Skeletal muscle tissue (tissue), 4 donors: ENCODE data around the gene KIAA0753. TPM values are rescaled to one million over a fixed set of nuclear protein-coding genes. Genes with fewer than 3 reads are reported as not detected.
"Not testable (repeated sequence)": the region's sequence is repeated elsewhere in the genome, so short reads cannot be mapped to it uniquely, and the experiment has no call there.

Experiments used
- H3K27ac ChIP-seq: one replicate; pipeline ENCODE4 v1.7.0; 2013; ENCODE audit warnings: mild to moderate bottlenecking, low read depth, low read length, inconsistent platforms
- H3K27me3 ChIP-seq, 3 donors: one replicate each; pipeline ENCODE4 v1.7.0; 2013; ENCODE audit warnings: low read length in 3 of 3; ENCODE audit not compliant: control insufficient read depth in 3 of 3, insufficient read depth in 3 of 3
- H3K36me3 ChIP-seq, 3 donors: one replicate each; pipeline ENCODE4 v1.7.0; 2013; ENCODE audit warnings: low read length in 3 of 3; ENCODE audit not compliant: control insufficient read depth in 3 of 3, insufficient read depth in 3 of 3
- H3K4me1 ChIP-seq, 3 donors: one replicate each; pipeline ENCODE4 v1.7.0; 2013; ENCODE audit warnings: low read length in 3 of 3, mild to moderate bottlenecking in 3 of 3; ENCODE audit not compliant: control insufficient read depth in 3 of 3, insufficient read depth in 3 of 3
- H3K4me3 ChIP-seq, 3 donors: one replicate each; pipeline ENCODE4 v1.7.0; 2013; ENCODE audit warnings: low read length in 3 of 3
- H3K9ac ChIP-seq, 3 donors: one replicate each; pipeline ENCODE4 v1.7.0; 2013; ENCODE audit warnings: low read length in 3 of 3, mild to moderate bottlenecking in 3 of 3, moderate library complexity in 2 of 3, low read depth in 1 of 3
- H3K9me3 ChIP-seq, 3 donors: one replicate each; pipeline ENCODE4 v1.7.0; 2013; ENCODE audit warnings: low read length in 3 of 3; ENCODE audit not compliant: control insufficient read depth in 3 of 3
- total RNA-seq: library from RNA; depleted of rRNA; stranded (reverse); fragments of >200 nt; gene quantifications from one replicate; pipeline ENCODE4 v1.2.3, GENCODE V29; 2014
- donor health status: Osteomylitis.

The KIAA0753 gene
- total RNA-seq, 1 donor from 2014 or later = 11.5 TPM

DNA sequence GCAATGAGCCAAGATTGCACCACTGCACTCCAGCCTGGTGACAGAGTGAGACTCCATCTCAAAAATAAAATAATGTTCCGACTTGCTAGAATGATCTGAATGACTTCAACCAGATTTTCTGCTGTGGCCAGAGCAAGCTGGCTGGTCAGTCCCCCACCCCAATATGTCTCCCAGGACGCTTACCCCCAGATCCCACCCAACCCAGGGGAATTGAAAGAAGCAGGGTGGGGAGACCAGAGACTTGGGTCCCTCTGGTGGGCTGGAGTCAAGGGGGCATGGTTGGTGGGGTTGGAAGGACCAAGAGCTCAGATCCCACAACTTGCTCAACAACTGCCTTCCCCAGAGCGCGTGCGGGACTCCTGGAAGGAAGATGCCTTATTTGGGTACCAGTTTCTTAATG is 17.9 kb upstream of the KIAA0753 start:
- not testable (repeated sequence) for H3K4me3 ChIP-seq, H3K27ac ChIP-seq, H3K4me1 ChIP-seq, H3K9me3 ChIP-seq, H3K36me3 ChIP-seq, H3K9ac ChIP-seq
- H3K27me3 ChIP-seq = peaks cover 38 to 57% (median 45%) of the 10 kb centered on the region in 3 donors

- Histone ChIP-seq H3K4me1 (peaks cover 5 to 15% (median 7%) of the 10 kb centered on the region in 3 donors), H3K27ac (no peak overlapping the region), H3K9me3 (no peaks in the 10 kb centered on the region), H3K9ac (no peak overlapping the region), H3K27me3 (peaks cover 38 to 60% (median 45%) of the 10 kb centered on the region in 3 donors), H3K4me3 (no peak overlapping the region), H3K36me3 (no peaks in the 10 kb centered on the region)
These were observed 17.2 kb upstream of the KIAA0753 start for GRCh38 chr17:6657633-6658287.

DNA sequence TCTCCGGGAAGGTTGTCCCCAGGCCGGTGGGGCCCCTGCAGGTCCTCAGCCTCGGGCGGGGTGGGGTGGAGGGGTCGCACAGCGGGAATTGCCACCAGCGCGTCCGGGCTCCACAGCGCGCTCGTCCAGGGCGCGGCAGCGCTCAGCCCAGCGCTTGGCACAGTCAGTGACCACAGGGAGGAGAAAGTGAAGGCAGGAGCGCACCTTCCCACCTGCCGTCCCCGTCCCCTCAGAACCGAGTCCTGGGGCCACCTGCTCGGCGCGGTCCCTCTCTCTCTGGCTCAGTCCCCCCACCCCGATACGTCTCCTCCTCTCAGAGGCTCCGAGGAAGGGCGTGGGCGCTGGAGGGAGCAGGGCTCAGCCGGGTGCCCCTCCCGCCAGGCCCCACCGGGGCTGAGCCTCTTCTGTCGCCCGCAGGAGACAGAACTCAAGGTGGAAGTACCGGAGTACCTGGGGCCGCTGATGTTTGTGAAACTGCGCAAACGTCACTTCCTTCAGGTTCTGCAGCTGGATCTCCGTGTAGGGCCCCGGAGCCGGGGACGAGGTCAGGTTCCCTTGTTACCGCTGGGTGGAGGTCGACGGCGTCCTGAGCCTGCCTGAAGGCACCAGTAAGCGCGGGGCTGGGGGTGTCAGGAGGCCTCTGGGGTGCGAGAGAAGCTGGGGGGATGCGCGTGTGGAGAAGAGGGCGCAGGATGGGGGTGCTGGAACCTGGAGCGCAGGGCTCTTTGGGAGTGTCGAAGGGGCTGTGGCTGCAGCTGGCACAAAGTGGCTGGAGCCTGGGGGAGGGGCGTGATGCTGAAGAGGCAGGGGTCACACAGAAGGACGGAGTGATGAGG is 16.5 kb upstream of the KIAA0753 start:
- not testable (repeated sequence) for H3K4me3 ChIP-seq, H3K36me3 ChIP-seq, H3K9me3 ChIP-seq, H3K9ac ChIP-seq, H3K27ac ChIP-seq
- Histone ChIP-seq H3K4me1 (peaks cover 6 to 23% (median 13%) of the 10 kb centered on the region in 3 donors), H3K27me3 (peaks cover 33 to 60% (median 45%) of the 10 kb centered on the region in 3 donors)

GRCh38 chr17:6655732-6656361 is 15.3 kb upstream of the KIAA0753 start:
- Histone ChIP-seq H3K27me3 (peaks cover 33 to 53% (median 41%) of the 10 kb centered on the region in 3 donors), H3K4me1 (peaks cover 10 to 31% (median 18%) of the 10 kb centered on the region in 3 donors)
- not testable (repeated sequence) for H3K9ac ChIP-seq, H3K27ac ChIP-seq, H3K9me3 ChIP-seq, H3K36me3 ChIP-seq, H3K4me3 ChIP-seq

- H3K4me3 ChIP-seq = peak overlapping the region in 1 of 3 donors; percentile 42
- H3K9me3 ChIP-seq = no peaks in the 10 kb centered on the region
- H3K27ac ChIP-seq = no peak overlapping the region
- no peaks in the 10 kb centered on the region for H3K36me3 ChIP-seq
- H3K9ac ChIP-seq = no peak overlapping the region
- H3K27me3 ChIP-seq = peaks cover 27 to 46% (median 34%) of the 10 kb centered on the region in 3 donors
- H3K4me1 ChIP-seq = peaks cover 17 to 37% (median 24%) of the 10 kb centered on the region in 3 donors
These were observed 14.6 kb upstream of the KIAA0753 start for GRCh38 chr17:6654841-6655731.

DNA sequence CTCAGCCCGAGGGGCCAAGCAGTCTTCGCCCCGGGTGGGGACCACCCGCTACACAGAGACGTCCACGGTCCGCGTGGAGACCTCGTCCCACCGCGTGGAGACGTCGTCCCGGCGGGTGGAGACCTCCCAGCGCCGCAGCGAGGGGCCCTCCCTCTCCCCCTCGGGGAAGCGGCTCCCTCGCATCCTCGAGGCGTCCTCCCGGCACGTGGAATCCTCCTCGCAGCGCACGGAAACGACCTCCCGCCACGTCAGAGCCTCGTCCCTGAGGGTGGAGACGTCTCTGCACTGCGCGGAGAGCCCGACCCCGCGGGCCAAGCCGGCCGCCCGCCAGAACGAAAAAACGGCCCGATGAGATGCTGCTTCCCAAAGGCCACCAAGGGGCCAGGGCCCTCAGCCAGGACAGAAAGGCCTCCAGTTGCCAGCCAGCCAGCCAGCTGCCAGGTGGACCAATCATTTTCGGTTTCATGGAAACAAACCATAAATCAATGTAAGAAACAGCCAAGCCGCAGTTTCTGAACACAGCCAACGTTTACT is 11.5 kb upstream of the KIAA0753 start:
- peaks cover 12 to 23% (median 14%) of the 10 kb centered on the region in 3 donors for H3K27me3 ChIP-seq
- peak overlapping the region; percentile 98 to 100 (median 99) for H3K4me3 ChIP-seq
- H3K27ac ChIP-seq = peak overlapping the region; percentile 96
- no peaks in the 10 kb centered on the region for H3K9me3 ChIP-seq
- peaks cover 18 to 37% (median 26%) of the 10 kb centered on the region in 3 donors for H3K4me1 ChIP-seq
- H3K9ac ChIP-seq = peak overlapping the region; percentile 58 to 86 (median 76)
- peaks cover 9 to 16% (median 15%) of the 10 kb centered on the region in 3 donors for H3K36me3 ChIP-seq

DNA sequence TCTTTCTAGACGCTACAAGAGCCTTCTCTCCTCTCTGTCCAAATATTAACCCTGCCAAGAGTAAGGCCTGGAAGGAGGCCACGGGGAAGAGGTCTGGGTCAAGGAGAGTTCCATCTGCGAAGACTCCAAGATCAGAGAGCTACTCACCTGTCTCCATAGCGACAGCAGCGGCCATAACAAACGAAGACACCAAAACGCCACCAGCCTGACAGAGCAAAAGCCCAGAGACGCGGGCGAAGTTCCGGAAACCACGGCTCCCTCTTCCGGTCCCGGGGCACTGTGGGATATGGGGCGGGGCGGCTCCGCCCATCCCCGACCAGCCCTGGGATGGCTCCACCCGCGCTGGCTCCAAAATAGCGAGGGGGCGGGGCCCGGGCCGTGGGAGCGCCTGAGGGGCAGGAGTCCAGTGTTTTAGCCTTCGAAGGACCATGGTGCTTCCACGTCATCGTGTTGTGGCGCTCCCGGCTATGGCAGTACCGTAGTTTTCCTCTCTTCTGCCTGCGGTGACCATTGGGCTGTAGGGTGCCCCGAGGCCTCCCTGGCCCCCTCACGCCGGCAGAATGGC is 10.9 kb upstream of the KIAA0753 start, which contains the start of the genes C17orf100 and MED31:
Gene C17orf100, plus strand, starts transcription at position 409 of the 565 bp plus-strand sequence. Its CDS starts 152 bp downstream, at position 561.
Gene MED31, minus strand, starts transcription at position 252 of the 565 bp plus-strand sequence. Its CDS starts 77 bp downstream, at position 175.
- H3K27me3 ChIP-seq = peaks cover 12 to 22% (median 14%) of the 10 kb centered on the region in 3 donors
- no peaks in the 10 kb centered on the region for H3K9me3 ChIP-seq
- H3K4me1 ChIP-seq = peaks cover 18 to 37% (median 26%) of the 10 kb centered on the region in 3 donors
- H3K4me3 ChIP-seq = peak within 1 kb of the TSS; percentile 98 to 100 (median 99)
- peak within 1 kb of the TSS; percentile 86 to 98 (median 97) for H3K9ac ChIP-seq
- peak within 1 kb of the TSS; percentile 96 for H3K27ac ChIP-seq
- peaks cover 9 to 16% (median 15%) of the 10 kb centered on the region in 3 donors for H3K36me3 ChIP-seq

DNA sequence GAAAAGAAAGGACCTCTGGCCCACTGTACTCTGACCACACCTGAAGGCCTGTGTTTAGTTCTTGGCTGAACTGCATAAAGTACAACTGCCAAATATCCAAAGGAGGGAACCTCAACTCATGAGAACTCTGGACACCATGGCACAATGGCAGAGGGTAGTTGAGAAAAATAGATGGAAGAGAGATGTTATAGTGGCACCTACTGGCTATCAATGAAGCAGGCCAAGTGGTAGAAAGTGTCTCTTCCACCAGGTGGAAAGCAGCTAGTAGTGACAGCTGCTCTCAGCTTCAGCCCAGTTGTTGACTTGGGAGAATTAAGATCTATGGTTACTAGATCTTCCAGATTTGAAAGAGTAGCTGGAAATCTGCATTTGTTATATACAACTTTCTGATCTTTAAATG is 7.7 kb upstream of the KIAA0753 start:
- H3K9me3 ChIP-seq = no peaks in the 10 kb centered on the region
- H3K36me3 ChIP-seq = peaks cover 19 to 30% (median 29%) of the 10 kb centered on the region in 3 donors
- H3K27me3 ChIP-seq = no peaks in the 10 kb centered on the region
- H3K4me3 ChIP-seq = no peak overlapping the region
- no peak overlapping the region for H3K9ac ChIP-seq
- H3K27ac ChIP-seq = no peak overlapping the region
- peaks cover 13 to 26% (median 19%) of the 10 kb centered on the region in 3 donors for H3K4me1 ChIP-seq
